K562 (cell line): ENCODE results near the gene FANK1. TPM values are rescaled to one million over a fixed set of nuclear protein-coding genes. Genes with fewer than 3 reads are reported as not detected.

ENCODE experiments used
- ATAC-seq: fragments of 200-7000 bp; cut with Tn5 transposase; 3 replicates; pipeline ENCODE4 v1.9.1; 2020; ENCODE audit warnings: moderate library complexity
- BruUV-seq: library from RNA; stranded (reverse); fragments of 400-500 nt; replicated peaks from 2 replicates; lab custom pipeline; 2021; lab: Mats Ljungman, UMichigan
- CTCF ChIA-PET: fragments of 300-600 bp; formaldehyde crosslinking; extraction: SDS; loops from one replicate; lab custom pipeline; 2021; ENCODE audit warnings: low intra/inter-chr PET ratio; lab: Yijun Ruan, JAX
- POLR2A ChIA-PET: fragments of 300-600, 350-650 bp; sonication (Branson Sonifier 250); formaldehyde crosslinking; extraction: SDS; loops from one replicate; lab custom pipeline; 2021; ENCODE audit warnings: antibody characterized with exemption, inconsistent platforms; lab: Yijun Ruan, JAX
- DNase-seq, 4 experiments: peaks; one replicate each; pipeline versions ENCODE4 v3.0.0 to v3.0.0-alpha.2; 2011 to 2018; ENCODE audit warnings: low spot score in 3 of 4, mixed read lengths in 3 of 4; ENCODE audit errors: extremely low read depth in 1 of 4
- FAIRE-seq: peaks from 2 replicates; lab custom pipeline; 2011; peaks lifted over from hg19 to GRCh38; lab: Jason Lieb, UNC
- H2AFZ ChIP-seq: 2 replicates; pipeline ENCODE4 v1.6.0; 2011; ENCODE audit warnings: low read depth, low read length, control low read depth, inconsistent platforms
- H3K27ac ChIP-seq: fragments of 200-600 bp; 3 replicates; pipeline ENCODE4 v1.8.0; 2011; ENCODE audit warnings: low read depth, mild to moderate bottlenecking, control low read depth, inconsistent platforms, low read length, moderate library complexity, mixed read lengths; ENCODE audit errors: extremely low read depth
- H3K27me3 ChIP-seq, 2 experiments: fragments of 300-600 bp in 1 of 2; 2 replicates in 1 of 2; 3 replicates in 1 of 2; pipeline versions ENCODE4 v1.6.0 to v1.8.0; 2011; ENCODE audit warnings: inconsistent platforms in 2 of 2, low read length in 2 of 2, mild to moderate bottlenecking in 1 of 2, mixed read lengths in 1 of 2, moderate library complexity in 1 of 2; ENCODE audit not compliant: control insufficient read depth in 2 of 2, insufficient read depth in 2 of 2
- H3K36me3 ChIP-seq: fragments of 300-600 bp; 3 replicates; pipeline ENCODE4 v1.8.0; 2011; ENCODE audit warnings: mild to moderate bottlenecking, low read length, inconsistent platforms; ENCODE audit not compliant: control insufficient read depth, insufficient read depth
- H3K4me1 ChIP-seq, 2 experiments: fragments of 200-600 bp in 1 of 2; replicated peaks in 1 of 2; 2 replicates in 1 of 2; 3 replicates in 1 of 2; pipeline versions ENCODE4 v1.5.1 to v1.8.0; 2011; ENCODE audit warnings: inconsistent platforms in 2 of 2, low read length in 2 of 2, mild to moderate bottlenecking in 1 of 2, mixed read lengths in 1 of 2, moderate library complexity in 1 of 2; ENCODE audit not compliant: control insufficient read depth in 2 of 2, insufficient read depth in 2 of 2
- H3K4me2 ChIP-seq: 2 replicates; pipeline ENCODE4 v1.6.1; 2011; ENCODE audit warnings: low read length, control low read depth, inconsistent platforms, mixed read lengths; ENCODE audit not compliant: insufficient read depth
- H3K4me3 ChIP-seq: fragments of 200-600 bp; sonication (generic), shearing (Covaris generic); 2 replicates; pipeline ENCODE4 v1.5.1; 2016; ENCODE audit warnings: control low read depth, inconsistent platforms
- H3K79me2 ChIP-seq: fragments of 200-600 bp; 3 replicates; pipeline ENCODE4 v1.8.0; 2011; ENCODE audit warnings: low read length, inconsistent platforms; ENCODE audit not compliant: control insufficient read depth, insufficient read depth
- H3K9ac ChIP-seq, 2 experiments: 2 replicates each; pipeline versions ENCODE4 v1.6.0 to v1.6.1; 2011; ENCODE audit warnings: low read depth in 2 of 2, low read length in 2 of 2, control low read depth in 1 of 2, inconsistent platforms in 1 of 2, mild to moderate bottlenecking in 1 of 2, mixed read lengths in 1 of 2; ENCODE audit not compliant: insufficient read depth in 1 of 2
- H3K9me1 ChIP-seq: one replicate; pipeline ENCODE4 v1.6.0; 2011; ENCODE audit warnings: inconsistent platforms, mild to moderate bottlenecking, low read length, moderate library complexity; ENCODE audit not compliant: control insufficient read depth, insufficient read depth
- H3K9me3 ChIP-seq: replicated peaks from 2 replicates; pipeline ENCODE4 v1.5.1; 2011; ENCODE audit warnings: low read depth, low read length, inconsistent platforms; ENCODE audit not compliant: control insufficient read depth, insufficient read depth
- H4K20me1 ChIP-seq: replicated peaks from 2 replicates; pipeline ENCODE4 v1.6.1; 2011; ENCODE audit warnings: low read length, inconsistent platforms, mixed read lengths; ENCODE audit not compliant: control insufficient read depth, insufficient read depth
- CHAMP1 ChIP-seq: fragments of 450-650 bp; IDR thresholded peaks from 2 replicates; pipeline ENCODE4 v1.6.1; 2016; ENCODE audit warnings: mild to moderate bottlenecking
- DMBX1 ChIP-seq: fragments of 250-450 bp; sonication (Bioruptor Pico); IDR thresholded peaks from 2 replicates; pipeline ENCODE4 v1.8.0; 2022; ENCODE audit warnings: inconsistent platforms, mild to moderate bottlenecking, moderate library complexity, borderline replicate concordance
- ETS2 ChIP-seq: IDR thresholded peaks from 2 replicates; pipeline ENCODE4 v1.6.1; 2016; ENCODE audit warnings: borderline replicate concordance, missing genetic modification characterization, mild to moderate bottlenecking, moderate library complexity, missing compliant biosample characterization; ENCODE audit not compliant: poor library complexity, severe bottlenecking
- EWSR1 ChIP-seq: fragments of 450-650 bp; IDR thresholded peaks from 2 replicates; pipeline ENCODE4 v1.6.1; 2018; ENCODE audit warnings: borderline replicate concordance, mild to moderate bottlenecking, low read depth, moderate library complexity; ENCODE audit not compliant: partially characterized antibody
- NR1H2 ChIP-seq: sonication (generic); formaldehyde crosslinking; IDR thresholded peaks from 2 replicates; pipeline ENCODE4 v1.4.0; 2020; ENCODE audit warnings: mild to moderate bottlenecking, missing genetic modification reagents
- STAT6 ChIP-seq: sonication (generic); formaldehyde crosslinking; IDR thresholded peaks from 2 replicates; pipeline ENCODE4 v1.8.1; 2023; ENCODE audit warnings: mild to moderate bottlenecking, missing genetic modification reagents
- SUPT5H ChIP-seq: fragments of 450-650 bp; IDR thresholded peaks from 2 replicates; pipeline ENCODE4 v1.6.1; 2016
- TBP ChIP-seq: optimal IDR thresholded peaks from 2 replicates; pipeline ENCODE3; 2011; ENCODE audit warnings: low read depth, low read length, improper control_type of control experiment
- XRCC3 ChIP-seq: fragments of 450-650 bp; IDR thresholded peaks from 2 replicates; pipeline ENCODE4 v1.6.1; 2017; ENCODE audit warnings: mild to moderate bottlenecking, moderate library complexity
- ZNF23 ChIP-seq: fragments of 250-450 bp; sonication (Bioruptor Pico); IDR thresholded peaks from 2 replicates; pipeline ENCODE4 v1.4.0; 2020; ENCODE audit warnings: mild to moderate bottlenecking
- ZNF263 ChIP-seq: sonication (generic); formaldehyde crosslinking; IDR thresholded peaks from 2 replicates; pipeline ENCODE4 v1.8.0; 2022; ENCODE audit warnings: mild to moderate bottlenecking, missing genetic modification reagents, borderline replicate concordance
- ZNF592 ChIP-seq: fragments of 450-650 bp; IDR thresholded peaks from 2 replicates; pipeline ENCODE4 v1.6.1; 2017; ENCODE audit warnings: antibody characterized with exemption, mild to moderate bottlenecking
- WGBS: fragments of 100-300 bp; shearing (Covaris generic); methylation state at CpG from one replicate; pipeline ENCODE4 v1.1.6; 2016; ENCODE audit warnings: low coverage, mixed read lengths; ENCODE audit not compliant: insufficient coverage; ENCODE audit errors: missing lambda C conversion rate; 5-methylcytosine and 5-hydroxymethylcytosine counted together
- in situ Hi-C: fragments of 300-500 bp; cut with MboI; formaldehyde crosslinking; loops from 4 replicates; pipeline ENCODE4 v1.15.0; 2018; ENCODE audit warnings: inconsistent platforms, mixed read lengths
- intact Hi-C: fragments of 100-400 bp; cut with micrococcal nuclease; formaldehyde crosslinking; loops from 2 replicates; pipeline ENCODE4 v1.14.2; 2022
- polyA plus RNA-seq, 8 experiments: library from polyadenylated mRNA; depleted of rRNA in 4 of 8; stranded (reverse) in 5 of 8; unstranded in 3 of 8; fragments of >200 nt; fragmentation: Nextera tagmentation in 2 of 8; fragmentation: Illumina TruSeq in 1 of 8; extraction: Ambion mirVana in 2 of 8; extraction: Trizol in 1 of 8; gene quantifications; 2 replicates each; pipeline versions ENCODE4 v1.2.1 to v1.2.3, GENCODE V29; 2011 to 2014; ENCODE audit warnings: inconsistent platforms in 1 of 8, missing spikeins in 1 of 8
- total RNA-seq, 7 experiments: library from RNA; depleted of rRNA in 6 of 7; stranded (reverse); fragments of >200 nt in 6 of 7; fragmentation: Illumina TruSeq in 2 of 7; extraction: Trizol in 2 of 7; gene quantifications; 2 replicates each; pipeline versions ENCODE4 v1.2.1 to v1.2.3, GENCODE V29; 2011 to 2021; ENCODE audit warnings: low replicate concordance in 1 of 7

Gene FANK1
- total and polyA plus RNA-seq, 9 of the 15 experiments (the other 6 are each of a cell fraction or from before 2014, with no cell fraction given) = 0.11 to 2.3 (median 0.51) TPM; not detected in 1

- H3K9me1 ChIP-seq = no peaks in the 10 kb centered on the region
- no TSS peak for BruUV-seq
- H3K27ac ChIP-seq = no peak overlapping the region
- DNase-seq = no peak
- H3K4me3 ChIP-seq = no peak overlapping the region
- no peak for FAIRE-seq
- no peaks in the 10 kb centered on the region for H3K79me2 ChIP-seq
- no peaks in the 10 kb centered on the region for H3K36me3 ChIP-seq
- ChIA-PET POLR2A (no interaction called here), CTCF (no interaction called here)
- TF ChIP-seq SUPT5H = no peak
- no peak for TF ChIP-seq NR1H2 (CRISPR knock-in tag)
- TF ChIP-seq ZNF263 (CRISPR knock-in tag) = no peak
- TF ChIP-seq CHAMP1 = no peak
- TF ChIP-seq EWSR1 = no peak
- no peak for TF ChIP-seq STAT6
- no peak for TF ChIP-seq XRCC3
- no peak for TF ChIP-seq DMBX1 (CRISPR knock-in tag)
- TF ChIP-seq ETS2 = no peak
- TF ChIP-seq TBP = no peak
- TF ChIP-seq ZNF23 (CRISPR knock-in tag) = no peak
- TF ChIP-seq ZNF592 = no peak
- no peaks in the 10 kb centered on the region; a peak in 1 of 5 replicates for H3K27me3 ChIP-seq
- H2AFZ ChIP-seq = no peak overlapping the region
- H4K20me1 ChIP-seq = no peaks in the 10 kb centered on the region
- in situ Hi-C loops = no loop called here
- no peaks in the 10 kb centered on the region for H3K4me1 ChIP-seq
- no peak for ATAC-seq
- WGBS = 9% methylated on average over 1 of the region's 1 CpG
- no peaks in the 10 kb centered on the region for H3K9me3 ChIP-seq
- intact Hi-C loops = no loop called here
- H3K9ac ChIP-seq = no peak overlapping the region
- H3K4me2 ChIP-seq = no peak overlapping the region
Measured at GRCh38 chr10:125961743-125962142, 65.4 kb downstream of the FANK1 start.
